AG04450 (cell line): ENCODE results near the gene OSBPL10. TPM values are rescaled to one million over a fixed set of nuclear protein-coding genes. Genes with fewer than 3 reads are reported as not detected.
"Not testable (repeated sequence)": the region's sequence is repeated elsewhere in the genome, so short reads cannot be mapped to it uniquely, and the experiment has no call there.

Source experiments
- CTCF ChIA-PET: fragments of 300-600, 350-600 bp; formaldehyde crosslinking; extraction: SDS; loops from one replicate; lab custom pipeline; 2022; ENCODE audit warnings: antibody characterized with exemption, inconsistent platforms; lab: Charles Lee
- POLR2A ChIA-PET: fragments of 350-600 bp; formaldehyde crosslinking; extraction: SDS; loops from one replicate; lab custom pipeline; 2021; ENCODE audit warnings: antibody characterized with exemption, inconsistent platforms; lab: Yijun Ruan, JAX
- DNase-seq: peaks from one replicate; pipeline ENCODE4 v3.0.0-alpha.2; 2011; ENCODE audit warnings: low read depth, low spot score
- H3K27ac ChIP-seq: one replicate; pipeline ENCODE4 v1.5.1; 2012; ENCODE audit warnings: low read depth, low read length, control low read depth
- H3K27me3 ChIP-seq: one replicate; pipeline ENCODE4 v1.6.0; 2012; ENCODE audit warnings: low read length; ENCODE audit not compliant: control insufficient read depth, insufficient read depth
- H3K4me3 ChIP-seq: 2 replicates; pipeline ENCODE4 v1.5.1; 2011; ENCODE audit warnings: mild to moderate bottlenecking, low read depth, low read length, control low read depth
- H3K9me3 ChIP-seq: 2 replicates; pipeline ENCODE4 v1.5.1; 2012; ENCODE audit warnings: low read length; ENCODE audit not compliant: control insufficient read depth, insufficient read depth
- polyA plus RNA-seq: library from polyadenylated mRNA; depleted of rRNA; stranded (reverse); fragments of >200 nt; gene quantifications from 2 replicates; pipeline ENCODE4 v1.2.3, GENCODE V29; 2011
- TF ChIP-seq, protein P1 (sequence below): IDR thresholded peaks from 2 replicates; pipeline ENCODE4 v1.5.1; 2011; ENCODE audit warnings: low read depth, low read length, control low read depth, inconsistent platforms

Gene OSBPL10
- polyA plus RNA-seq, 1 experiment, result 13.2 TPM

DNA sequence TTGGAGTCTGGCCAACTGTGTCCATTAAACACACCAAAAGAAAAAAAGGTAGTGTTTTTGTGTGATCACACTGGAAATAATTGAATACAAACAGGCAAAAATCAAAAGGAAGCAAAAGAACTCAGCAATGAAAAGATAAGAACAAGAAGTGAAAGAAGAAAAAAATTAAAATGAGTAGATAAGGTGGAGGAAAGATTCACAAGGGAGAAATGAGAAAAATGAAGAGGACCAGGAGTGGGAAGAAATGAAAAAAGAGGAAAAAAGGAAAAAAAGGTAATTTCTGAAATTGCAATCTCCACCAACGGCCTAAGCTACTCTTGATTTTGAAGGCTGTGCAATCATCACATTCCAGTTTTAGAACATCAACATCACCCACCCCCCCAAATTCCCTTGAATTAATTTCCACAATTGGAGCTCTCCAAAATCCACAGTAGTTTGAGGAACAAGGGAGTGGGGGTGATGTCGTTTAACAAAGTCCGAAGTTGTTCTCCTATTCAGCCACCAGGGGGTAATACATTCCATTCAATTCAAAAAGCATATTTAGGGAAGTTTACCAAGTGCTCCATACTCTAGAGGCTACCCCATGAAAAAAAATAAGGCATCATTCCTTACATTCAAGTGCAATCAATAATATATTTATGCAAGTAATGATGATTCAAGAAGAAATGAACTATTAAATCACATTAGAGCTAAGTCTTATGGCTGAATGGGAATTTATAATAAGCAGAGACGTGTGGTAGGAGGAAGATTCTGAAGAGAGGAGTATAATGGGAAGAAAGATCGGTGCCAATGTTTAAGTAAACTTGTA is 37.9 kb upstream of the OSBPL10 start:
- POLR2A ChIA-PET, result interaction anchor here (1.5 kb wide), 1 partner anchor 26 kb away, joined by 6 read pairs; no protein-coding TSS in a partner anchor
- H3K27me3 ChIP-seq, result peaks cover 2% of the 10 kb centered on the region
- H3K4me3 ChIP-seq, result no peak overlapping the region
- CTCF ChIA-PET, result interaction anchor here (0.6 to 4.2 kb wide), 36 partner anchors 9 to 491 kb away, joined by 3 to 38 read pairs (median 4); partner anchors contain the start of gene GPD1L
- no peaks in the 10 kb centered on the region for H3K9me3 ChIP-seq
- TF ChIP-seq, protein P1, sequence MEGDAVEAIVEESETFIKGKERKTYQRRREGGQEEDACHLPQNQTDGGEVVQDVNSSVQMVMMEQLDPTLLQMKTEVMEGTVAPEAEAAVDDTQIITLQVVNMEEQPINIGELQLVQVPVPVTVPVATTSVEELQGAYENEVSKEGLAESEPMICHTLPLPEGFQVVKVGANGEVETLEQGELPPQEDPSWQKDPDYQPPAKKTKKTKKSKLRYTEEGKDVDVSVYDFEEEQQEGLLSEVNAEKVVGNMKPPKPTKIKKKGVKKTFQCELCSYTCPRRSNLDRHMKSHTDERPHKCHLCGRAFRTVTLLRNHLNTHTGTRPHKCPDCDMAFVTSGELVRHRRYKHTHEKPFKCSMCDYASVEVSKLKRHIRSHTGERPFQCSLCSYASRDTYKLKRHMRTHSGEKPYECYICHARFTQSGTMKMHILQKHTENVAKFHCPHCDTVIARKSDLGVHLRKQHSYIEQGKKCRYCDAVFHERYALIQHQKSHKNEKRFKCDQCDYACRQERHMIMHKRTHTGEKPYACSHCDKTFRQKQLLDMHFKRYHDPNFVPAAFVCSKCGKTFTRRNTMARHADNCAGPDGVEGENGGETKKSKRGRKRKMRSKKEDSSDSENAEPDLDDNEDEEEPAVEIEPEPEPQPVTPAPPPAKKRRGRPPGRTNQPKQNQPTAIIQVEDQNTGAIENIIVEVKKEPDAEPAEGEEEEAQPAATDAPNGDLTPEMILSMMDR, result peak; percentile 73
- no peak for DNase-seq
- no peak overlapping the region for H3K27ac ChIP-seq

DNA sequence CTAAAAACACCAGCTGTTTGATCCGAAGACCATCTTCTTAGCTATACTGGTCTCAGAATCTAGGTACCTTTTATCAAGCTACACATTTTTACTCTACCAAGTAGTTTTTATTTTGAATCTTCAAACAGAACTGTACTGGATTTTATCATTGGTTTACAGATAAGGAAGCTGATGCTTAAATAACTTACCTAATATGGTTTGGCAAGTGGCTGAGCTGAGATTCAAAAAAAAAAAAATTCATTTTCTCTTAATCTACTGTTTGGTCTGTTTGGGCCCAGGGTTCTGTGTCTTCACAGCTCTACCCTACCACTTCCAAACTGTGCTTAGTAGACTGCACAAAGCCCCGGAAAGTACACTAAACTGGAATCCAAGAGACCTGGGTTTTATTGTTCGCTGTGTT is 36.2 kb upstream of the OSBPL10 start:
- TF ChIP-seq, protein P1, result no peak
- H3K9me3 ChIP-seq, result no peaks in the 10 kb centered on the region
- no peak for DNase-seq
- no peak overlapping the region for H3K27ac ChIP-seq
- CTCF ChIA-PET, result interaction anchor here (1.0 to 4.2 kb wide), 3 partner anchors 9 to 292 kb away, joined by 3 to 38 read pairs (median 3); no protein-coding TSS in a partner anchor
- no peak overlapping the region for H3K4me3 ChIP-seq
- H3K27me3 ChIP-seq, result peaks cover 2% of the 10 kb centered on the region
- POLR2A ChIA-PET, result interaction anchor here (0.9 to 1.5 kb wide), 2 partner anchors 28 to 155 kb away, joined by 3 to 6 read pairs; no protein-coding TSS in a partner anchor

DNA sequence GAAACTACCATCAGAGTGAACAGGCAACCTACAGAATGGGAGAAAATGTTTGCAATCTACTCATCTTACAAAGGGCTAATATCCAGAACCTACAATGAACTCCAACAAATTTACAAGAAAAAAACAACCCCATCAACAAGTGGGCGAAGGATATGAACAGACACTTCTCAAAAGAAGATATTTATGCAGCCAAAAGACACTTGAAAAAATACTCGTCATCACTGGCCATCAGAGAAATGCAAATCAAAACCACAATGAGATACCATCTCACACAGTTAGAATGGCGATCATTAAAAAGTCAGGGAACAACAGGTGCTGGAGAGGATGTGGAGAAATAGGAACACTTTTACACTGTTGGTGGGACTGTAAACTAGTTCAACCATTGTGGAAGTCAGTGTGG is 34.6 kb upstream of the OSBPL10 start:
- H3K9me3 ChIP-seq, CTCF ChIA-PET, POLR2A ChIA-PET, DNase-seq, H3K27ac ChIP-seq, H3K4me3 ChIP-seq, H3K27me3 ChIP-seq: not testable (repeated sequence)

DNA sequence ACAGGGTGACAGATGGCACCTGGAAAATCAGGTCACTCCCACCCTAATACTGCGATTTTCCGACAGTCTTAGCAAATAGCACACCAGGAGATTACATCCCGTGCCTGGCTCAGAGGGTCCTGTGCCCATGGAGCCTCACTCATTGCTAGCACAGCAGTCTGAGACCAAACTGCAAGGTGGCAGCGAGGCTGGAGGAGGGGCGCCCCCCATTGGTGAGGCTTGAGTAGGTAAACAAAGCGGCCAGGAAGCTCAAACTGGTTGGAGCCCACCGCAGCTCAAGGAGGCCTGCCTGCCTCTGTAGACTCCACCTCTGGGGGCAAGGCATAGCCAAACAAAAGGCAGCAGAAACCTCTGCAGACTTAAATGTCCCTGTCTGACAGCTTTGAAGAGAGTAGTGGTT is 29.6 kb upstream of the OSBPL10 start:
- DNase-seq, POLR2A ChIA-PET, H3K27me3 ChIP-seq, CTCF ChIA-PET, H3K9me3 ChIP-seq, H3K4me3 ChIP-seq, H3K27ac ChIP-seq: not testable (repeated sequence)

DNA sequence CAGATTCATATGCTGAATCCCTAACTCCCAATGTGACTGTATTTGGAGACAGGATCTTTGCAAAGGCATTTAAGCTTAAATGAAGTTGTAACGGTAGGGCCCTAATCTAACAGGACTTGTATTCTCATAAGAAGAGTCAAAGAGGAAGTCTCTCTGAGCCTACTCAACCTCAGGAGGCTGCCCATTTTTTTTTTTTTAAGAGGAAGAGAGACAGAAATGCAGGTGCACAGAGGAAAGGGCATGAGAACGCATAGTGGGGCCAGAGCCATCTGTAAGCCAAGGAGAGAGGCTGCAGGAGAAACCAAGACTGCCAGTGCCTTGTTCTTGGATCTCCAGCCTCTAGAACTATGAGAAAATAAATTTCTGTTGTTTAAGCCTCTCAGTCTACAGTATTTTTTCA is 28.9 kb upstream of the OSBPL10 start:
- H3K27ac ChIP-seq, result no peak overlapping the region
- no peak for DNase-seq
- no peaks in the 10 kb centered on the region for H3K27me3 ChIP-seq
- H3K9me3 ChIP-seq, result peaks cover 6% of the 10 kb centered on the region; the same call in 1 of the 2 replicates
- H3K4me3 ChIP-seq, result no peak overlapping the region
- TF ChIP-seq, protein P1, result no peak
- POLR2A ChIA-PET, result no interaction called here
- CTCF ChIA-PET, result no interaction called here

DNA sequence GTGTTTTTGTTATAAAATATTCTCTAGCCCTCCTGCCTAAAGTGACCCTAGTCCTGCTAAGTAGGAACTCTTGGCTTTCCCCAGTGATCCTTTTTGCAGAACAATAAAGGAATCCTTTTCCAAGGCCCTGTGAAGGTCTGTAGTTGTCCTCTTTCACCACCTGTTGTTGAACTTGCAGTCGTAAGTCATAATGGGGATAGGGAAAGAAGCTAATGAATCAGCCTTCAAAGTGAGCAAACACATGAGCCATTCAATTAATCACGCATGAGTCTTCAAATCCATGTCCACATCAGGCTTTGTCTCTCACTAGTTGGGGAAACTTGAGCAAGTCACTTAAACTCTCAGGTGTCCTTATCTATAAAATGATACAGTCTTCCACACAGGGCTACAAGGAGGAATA is 28.0 kb upstream of the OSBPL10 start:
- Histone ChIP-seq H3K27me3 (no peaks in the 10 kb centered on the region), H3K9me3 (peaks cover 6% of the 10 kb centered on the region; the same call in 1 of the 2 replicates), H3K4me3 (no peak overlapping the region), H3K27ac (no peak overlapping the region)
- no peak for DNase-seq
- TF ChIP-seq, protein P1, result no peak
- CTCF ChIA-PET, result interaction anchor here (1.7 kb wide), 1 partner anchor 10 kb away, joined by 10 read pairs; no protein-coding TSS in a partner anchor
- POLR2A ChIA-PET, result no interaction called here
